GM12878 (cell line): ENCODE measurements around the gene KRTAP17-1. TPM values are rescaled to one million over a fixed set of nuclear protein-coding genes. Genes with fewer than 3 reads are reported as not detected.

Experiments used
- ATAC-seq: fragments of 200-7000 bp; cut with Tn5 transposase; 3 replicates; pipeline ENCODE4 v1.9.1; 2020; ENCODE audit warnings: mild to moderate bottlenecking, moderate library complexity
- BruUV-seq: library from RNA; stranded (reverse); fragments of 400-500 nt; replicated peaks from 2 replicates; lab custom pipeline; 2021; lab: Mats Ljungman, UMichigan
- CTCF ChIA-PET: fragments of 300-600 bp; sonication (Branson Sonifier 250); formaldehyde crosslinking; extraction: SDS; loops from one replicate; lab custom pipeline; 2021; ENCODE audit warnings: inconsistent platforms; lab: Yijun Ruan, JAX
- POLR2A ChIA-PET: fragments of 350-600 bp; formaldehyde crosslinking; extraction: SDS; loops from one replicate; lab custom pipeline; 2021; ENCODE audit warnings: inconsistent platforms; lab: Charles Lee
- RAD21 ChIA-PET: fragments of 300-600 bp; sonication (Branson Sonifier 250); formaldehyde crosslinking; loops from one replicate; lab custom pipeline; 2023; ENCODE audit warnings: antibody characterized with exemption; ENCODE audit not compliant: unreplicated experiment; lab: Charles Lee
- SMC1A ChIA-PET: fragments of 300-600 bp; sonication (Branson Sonifier 250); formaldehyde crosslinking; loops from one replicate; lab custom pipeline; 2023; ENCODE audit not compliant: unreplicated experiment, uncharacterized antibody; lab: Charles Lee
- DNase-seq: peaks from one replicate; pipeline ENCODE4 v3.0.0-alpha.2; 2011; ENCODE audit warnings: low read depth, low spot score
- FAIRE-seq: peaks from 3 replicates; lab custom pipeline; 2011; peaks lifted over from hg19 to GRCh38; lab: Jason Lieb, UNC
- H2AFZ ChIP-seq: 2 replicates; pipeline ENCODE4 v1.6.0; 2011; ENCODE audit warnings: low read depth, low read length, control low read depth; ENCODE audit not compliant: control insufficient read depth
- H3K27ac ChIP-seq: 2 replicates; pipeline ENCODE4 v1.5.1; 2011; ENCODE audit warnings: control low read depth; ENCODE audit not compliant: control insufficient read depth, insufficient read depth
- H3K27me3 ChIP-seq, 2 experiments: replicated peaks in 1 of 2; 2 replicates each; pipeline versions ENCODE4 v1.6.0 to v1.6.1; 2011; ENCODE audit warnings: low read length in 1 of 2; ENCODE audit not compliant: control insufficient read depth in 2 of 2, insufficient read depth in 2 of 2
- H3K36me3 ChIP-seq, 2 experiments: 2 replicates each; pipeline ENCODE4 v1.5.1; 2011; ENCODE audit warnings: low read length in 1 of 2; ENCODE audit not compliant: control insufficient read depth in 2 of 2, insufficient read depth in 2 of 2
- H3K4me1 ChIP-seq: 2 replicates; pipeline ENCODE4 v1.6.1; 2011; ENCODE audit warnings: mild to moderate bottlenecking, low read length, moderate library complexity, mixed read lengths; ENCODE audit not compliant: control insufficient read depth, insufficient read depth
- H3K4me2 ChIP-seq: 2 replicates; pipeline ENCODE4 v1.6.0; 2011; ENCODE audit warnings: control low read depth; ENCODE audit not compliant: control insufficient read depth, insufficient read depth
- H3K4me3 ChIP-seq: fragments of 200-600 bp; sonication (generic); 2 replicates; pipeline ENCODE4 v1.5.1; 2016
- H3K79me2 ChIP-seq: 2 replicates; pipeline ENCODE4 v1.6.0; 2011; ENCODE audit warnings: low read length; ENCODE audit not compliant: control insufficient read depth, insufficient read depth
- H3K9ac ChIP-seq: 2 replicates; pipeline ENCODE4 v1.8.0; 2011; ENCODE audit warnings: low read length, control low read depth, mixed read lengths; ENCODE audit not compliant: control insufficient read depth, insufficient read depth
- H3K9me3 ChIP-seq: replicated peaks from 3 replicates; pipeline ENCODE4 v1.5.1; 2011; ENCODE audit warnings: mild to moderate bottlenecking, low read length; ENCODE audit not compliant: control insufficient read depth, insufficient read depth
- H4K20me1 ChIP-seq: 2 replicates; pipeline ENCODE4 v1.6.0; 2011; ENCODE audit not compliant: control insufficient read depth, insufficient read depth
- CEBPB ChIP-seq, 2 experiments: fragments of 150-350 bp in 1 of 2; IDR thresholded peaks; 2 replicates each; pipeline ENCODE4 v1.6.1; 2012 to 2014; ENCODE audit warnings: low read depth in 2 of 2, low read length in 2 of 2, borderline replicate concordance in 1 of 2, inconsistent platforms in 1 of 2
- CHD1 ChIP-seq: IDR thresholded peaks from 2 replicates; pipeline ENCODE4 v1.6.1; 2012; ENCODE audit warnings: low read depth, low read length, improper control_type of control experiment
- EGR1 ChIP-seq, 2 experiments: IDR thresholded peaks; 1 replicate in 1 of 2; 2 replicates in 1 of 2; pipeline ENCODE4 v1.6.1; 2011 to 2012; ENCODE audit warnings: low read depth in 2 of 2, low read length in 2 of 2, borderline replicate concordance in 1 of 2, mild to moderate bottlenecking in 1 of 2, moderate library complexity in 1 of 2
- ELK1 ChIP-seq: IDR thresholded peaks from 2 replicates; pipeline ENCODE4 v1.6.1; 2012; ENCODE audit warnings: low read depth, low read length, improper control_type of control experiment
- ETV6 ChIP-seq, 2 experiments: fragments of 450-650 bp in 1 of 2; IDR thresholded peaks in 1 of 2; conservative IDR thresholded peaks in 1 of 2; 2 replicates each; pipeline ENCODE4 v1.6.1; 2014; ENCODE audit warnings: antibody characterized with exemption in 1 of 2, borderline replicate concordance in 1 of 2, low read depth in 1 of 2, mild to moderate bottlenecking in 1 of 2, moderate library complexity in 1 of 2
- HSF1 ChIP-seq: fragments of 150-350 bp; IDR thresholded peaks from 2 replicates; pipeline ENCODE4 v1.6.1; 2014; ENCODE audit warnings: mild to moderate bottlenecking, low read depth, low read length
- MYB ChIP-seq: fragments of 150-350 bp; IDR thresholded peaks from 2 replicates; pipeline ENCODE4 v1.6.1; 2014; ENCODE audit warnings: mild to moderate bottlenecking, low read depth, low read length, borderline replicate concordance
- PAX5 ChIP-seq: IDR thresholded peaks from 2 replicates; pipeline ENCODE4 v1.6.1; 2011; ENCODE audit warnings: low read depth, low read length, borderline replicate concordance
- POU2F2 ChIP-seq: IDR thresholded peaks from 3 replicates; pipeline ENCODE4 v1.6.1; 2011; ENCODE audit warnings: low read depth, mild to moderate bottlenecking, low read length, borderline replicate concordance
- PRDM15 ChIP-seq: fragments of 450-650 bp; formaldehyde crosslinking; IDR thresholded peaks from 2 replicates; pipeline ENCODE4 v1.4.0; 2020; ENCODE audit warnings: mild to moderate bottlenecking, moderate library complexity
- SKIL ChIP-seq: fragments of 450-650 bp; IDR thresholded peaks from 2 replicates; pipeline ENCODE4 v1.6.1; 2017; ENCODE audit warnings: mild to moderate bottlenecking, low read depth, inconsistent platforms; ENCODE audit not compliant: poor library complexity, severe bottlenecking
- STAT3 ChIP-seq: IDR thresholded peaks from 2 replicates; pipeline ENCODE4 v1.6.1; 2011; ENCODE audit warnings: low read depth, low read length, improper control_type of control experiment
- TARDBP ChIP-seq: IDR thresholded peaks from 2 replicates; pipeline ENCODE4 v1.6.1; 2016; ENCODE audit warnings: borderline replicate concordance
- TCF7 ChIP-seq: IDR thresholded peaks from 2 replicates; pipeline ENCODE4 v1.6.1; 2014; ENCODE audit warnings: antibody characterized with exemption, borderline replicate concordance
- ZNF207 ChIP-seq: fragments of 450-650 bp; IDR thresholded peaks from 2 replicates; pipeline ENCODE4 v1.6.1; 2014; ENCODE audit warnings: antibody characterized with exemption, mild to moderate bottlenecking, borderline replicate concordance
- WGBS: methylation state at CpG from one replicate; pipeline ENCODE4 v1.1.6; 2016; ENCODE audit warnings: low lambda C conversion rate; ENCODE audit not compliant: insufficient replicate concordance, insufficient coverage; ENCODE audit errors: missing lambda C conversion rate; 5-methylcytosine and 5-hydroxymethylcytosine counted together
- in situ Hi-C: fragments of 300-500 bp; cut with MboI; formaldehyde crosslinking; loops from 9 replicates; pipeline ENCODE4 v1.14.3; 2018; ENCODE audit warnings: mixed read lengths
- intact Hi-C: fragments of 100-400 bp; cut with micrococcal nuclease; formaldehyde crosslinking; loops from one replicate; pipeline ENCODE4 v1.14.2; 2022; ENCODE audit not compliant: unreplicated experiment
- polyA plus RNA-seq, 11 experiments: library from polyadenylated mRNA; depleted of rRNA in 4 of 11; unstranded in 6 of 11; stranded (reverse) in 5 of 11; fragments of >200 nt; fragmentation: Nextera tagmentation in 4 of 11; fragmentation: Illumina TruSeq in 1 of 11; extraction: Ambion mirVana in 4 of 11; extraction: Trizol in 1 of 11; gene quantifications; 1 replicate in 1 of 11; 2 replicates in 10 of 11; pipeline versions ENCODE4 v1.2.1 to v1.2.3, GENCODE V29; 2011 to 2016; ENCODE audit warnings: inconsistent platforms in 2 of 11, missing spikeins in 2 of 11, low read depth in 1 of 11
- total RNA-seq, 4 experiments: library from RNA; depleted of rRNA in 3 of 4; stranded (reverse); fragments of >200 nt in 3 of 4; fragmentation: Illumina TruSeq in 1 of 4; extraction: Trizol in 1 of 4; gene quantifications; 2 replicates each; pipeline versions ENCODE4 v1.2.1 to v1.2.3, GENCODE V29; 2013 to 2021

Gene KRTAP17-1
- total and polyA plus RNA-seq, 10 of the 15 experiments (the other 5 are each of a cell fraction or from before 2014, with no cell fraction given), result 0.16 to 5.7 (median 0.17) TPM; not detected in 7

- POLR2A ChIA-PET, result no interaction called here
- no peak overlapping the region for H3K4me3 ChIP-seq
- no peaks in the 10 kb centered on the region for H3K9me3 ChIP-seq
- intact Hi-C loops (no loop called here), in situ Hi-C loops (no loop called here)
- FAIRE-seq, result no peak
- no peak overlapping the region for H3K9ac ChIP-seq
- H3K36me3 ChIP-seq, result no peaks in the 10 kb centered on the region
- no peak for DNase-seq
- SMC1A ChIA-PET, result no interaction called here
- H3K27me3 ChIP-seq, result no peaks in the 10 kb centered on the region; a peak in 1 of 4 replicates
- H2AFZ ChIP-seq, result no peak overlapping the region
- no CpG with 5 or more reads among the region's 3 CpGs for WGBS
- H3K4me2 ChIP-seq, result no peak overlapping the region
- RAD21 ChIA-PET, result no interaction called here
- no peaks in the 10 kb centered on the region for H3K79me2 ChIP-seq
- no peaks in the 10 kb centered on the region for H3K4me1 ChIP-seq
- no peak for ATAC-seq
- TF ChIP-seq EGR1 (IDR thresholded peaks at IDR 0.05; ENCODE audit: borderline replicate concordance in 1 of 2, low read depth in 2 of 2, low read length in 2 of 2) (no peak), STAT3 (no peak), ZNF207 (no peak), HSF1 (no peak), MYB (no peak), SKIL (no peak), PRDM15 (CRISPR knock-in tag) (no peak), CEBPB (IDR thresholded peaks at IDR 0.05; ENCODE audit: borderline replicate concordance in 1 of 2, low read depth in 2 of 2, low read length in 2 of 2) (no peak), TCF7 (no peak), TARDBP (no peak), POU2F2 (no peak), ELK1 (no peak), ETV6 (conservative IDR thresholded peaks at IDR 0.05 in 1 of 2, IDR thresholded peaks at IDR 0.05 in 1 of 2; ENCODE audit: borderline replicate concordance in 1 of 2, low read depth in 1 of 2) (no peak), PAX5 (no peak), CHD1 (no peak)
- TF ChIP-seq, all 136 proteins: peak for 0
- CTCF ChIA-PET, result no interaction called here
- H3K27ac ChIP-seq, result no peak overlapping the region
- BruUV-seq, result no TSS peak
- no peaks in the 10 kb centered on the region for H4K20me1 ChIP-seq
These were observed 47.8 kb downstream of the KRTAP17-1 start for GRCh38 chr17:41267711-41268110.
